T-cell (primary cell): Measurements from ENCODE around the gene CCDC112. TPM values are rescaled to one million over a fixed set of nuclear protein-coding genes. Genes with fewer than 3 reads are reported as not detected.

Experiments
- ATAC-seq, 4 experiments: fragments of 200-7000 bp in 3 of 4; fragments of 150-1000 bp in 1 of 4; cut with Tn5 transposase; replicated peaks in 1 of 4; 1 replicate in 3 of 4; 2 replicates in 1 of 4; pipeline ENCODE4 v1.10.0; 2021; ENCODE audit warnings: moderate library complexity in 3 of 4, mild to moderate bottlenecking in 2 of 4, moderate number of reproducible peaks in 1 of 4
- CTCF ChIA-PET, 2 donors: fragments of 300-600 bp; sonication (Branson Sonifier 250); formaldehyde crosslinking; loops; one replicate each; lab custom pipeline; 2022; ENCODE audit warnings: antibody characterized with exemption in 2 of 2; lab: Charles Lee
- POLR2A ChIA-PET, 2 donors: fragments of 300-600 bp; sonication (Branson Sonifier 250); formaldehyde crosslinking; loops; one replicate each; lab custom pipeline; 2022; ENCODE audit warnings: antibody characterized with exemption in 2 of 2; lab: Charles Lee
- DNase-seq, 35 experiments: peaks; one replicate each; pipeline versions ENCODE4 v3.0.0 to v3.0.0-alpha.2; 2013 to 2023
- H3K27ac ChIP-seq: one replicate; pipeline ENCODE4 v1.5.1; 2013; ENCODE audit warnings: low read length
- H3K27me3 ChIP-seq, 2 experiments: replicated peaks in 1 of 2; 1 replicate in 1 of 2; 2 replicates in 1 of 2; pipeline versions ENCODE4 v1.6.1 to v1.7.0; 2013; ENCODE audit warnings: low read length in 1 of 2, mixed read lengths in 1 of 2; ENCODE audit not compliant: control insufficient read depth in 2 of 2, insufficient read depth in 2 of 2; ENCODE audit errors: extremely low read depth in 1 of 2
- H3K36me3 ChIP-seq, 2 donors: 1 replicate in 1 of 2; 2 replicates in 1 of 2; pipeline versions ENCODE4 v1.6.1 to v1.7.0; 2013; ENCODE audit warnings: low read length in 1 of 2; ENCODE audit not compliant: control insufficient read depth in 2 of 2, insufficient read depth in 1 of 2; ENCODE audit errors: extremely low read depth in 1 of 2
- H3K4me1 ChIP-seq, 2 experiments: 1 replicate in 1 of 2; 2 replicates in 1 of 2; pipeline versions ENCODE4 v1.6.1 to v1.7.0; 2013; ENCODE audit warnings: low read length in 2 of 2, mixed read lengths in 1 of 2; ENCODE audit not compliant: insufficient read depth in 2 of 2, control insufficient read depth in 1 of 2; ENCODE audit errors: extremely low read depth in 1 of 2
- H3K4me3 ChIP-seq, 2 donors: 1 replicate in 1 of 2; 2 replicates in 1 of 2; pipeline versions ENCODE4 v1.5.1 to v1.7.0; 2013; ENCODE audit warnings: mild to moderate bottlenecking in 2 of 2, low read length in 1 of 2, moderate library complexity in 1 of 2; ENCODE audit not compliant: control insufficient read depth in 1 of 2; ENCODE audit errors: extremely low read depth in 1 of 2
- H3K9me3 ChIP-seq: 2 replicates; pipeline ENCODE4 v1.7.0; 2013
- H3K27ac Mint-ChIP-seq, 2 donors: one replicate each; pipeline ENCODE4 v1.8.0; 2020 to 2021; ENCODE audit warnings: mild to moderate bottlenecking in 2 of 2, mixed read lengths in 2 of 2
- H3K27me3 Mint-ChIP-seq, 2 donors: one replicate each; pipeline ENCODE4 v1.8.0; 2021 to 2022; ENCODE audit warnings: mixed read lengths in 2 of 2
- H3K36me3 Mint-ChIP-seq: one replicate; pipeline ENCODE4 v1.8.0; 2021; ENCODE audit warnings: mixed read lengths
- H3K4me1 Mint-ChIP-seq, 3 donors: one replicate each; pipeline ENCODE4 v1.8.0; 2020 to 2022; ENCODE audit warnings: mixed read lengths in 3 of 3, mild to moderate bottlenecking in 1 of 3
- H3K4me3 Mint-ChIP-seq, 3 donors: one replicate each; pipeline ENCODE4 v1.8.0; 2020 to 2022; ENCODE audit warnings: mild to moderate bottlenecking in 3 of 3, mixed read lengths in 3 of 3, moderate library complexity in 3 of 3
- H3K9me3 Mint-ChIP-seq, 3 donors: one replicate each; pipeline ENCODE4 v1.8.0; 2020 to 2022; ENCODE audit warnings: mixed read lengths in 3 of 3
- WGBS: methylation state at CpG from one replicate; pipeline ENCODE4 v1.1.5; 2013; ENCODE audit warnings: missing lambda C conversion rate; ENCODE audit not compliant: insufficient coverage; 5-methylcytosine and 5-hydroxymethylcytosine counted together
- total RNA-seq, 35 experiments: library from RNA in 6 of 35; stranded (reverse) in 6 of 35; fragments of 120-200 nt in 1 of 35; gene quantifications; one replicate each; pipeline versions ENCODE4 v1.2.1 to v1.2.4 and lab custom pipeline; 2013 to 2026

The CCDC112 gene
- total RNA-seq, 5 donors from 2014 or later (not counting 1 experiment from before 2014, with no cell fraction given): 3.0 to 7.4 (median 4.8) TPM

DNA sequence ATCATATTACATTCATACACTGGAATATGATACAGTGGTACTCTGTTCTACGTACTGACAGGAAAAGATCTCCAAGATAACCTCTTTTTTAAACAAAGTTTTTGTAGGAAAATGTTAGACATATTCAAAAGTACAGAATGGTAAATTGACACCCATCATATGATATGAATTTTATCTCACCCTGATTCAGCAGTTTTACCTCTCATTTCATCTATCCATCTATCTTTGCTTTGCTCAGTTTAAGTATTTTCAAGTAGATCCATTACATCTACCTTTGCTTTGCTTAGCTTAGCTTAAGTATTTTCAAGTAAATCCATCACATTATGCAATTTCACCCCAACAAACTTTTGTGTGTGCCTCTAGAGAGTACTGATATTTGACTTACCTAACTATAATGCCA is 14.3 kb downstream of the CCDC112 start:
- H3K27me3 Mint-ChIP-seq: no peaks in the 10 kb centered on the region
- Histone ChIP-seq H3K36me3 (no peaks in the 10 kb centered on the region), H3K27ac (no peak overlapping the region), H3K4me1 (no peaks in the 10 kb centered on the region), H3K4me3 (no peak overlapping the region), H3K9me3 (no peaks in the 10 kb centered on the region), H3K27me3 (no peaks in the 10 kb centered on the region)
- no peak overlapping the region for H3K27ac Mint-ChIP-seq
- POLR2A ChIA-PET: no interaction called here
- no peak for ATAC-seq
- H3K4me1 Mint-ChIP-seq: peaks cover 0 to 4% (median 0%) of the 10 kb centered on the region in 3 donors
- CTCF ChIA-PET: no interaction called here
- DNase-seq: no peak
- WGBS: no CpG with 5 or more reads among the region's 1 CpG
- H3K36me3 Mint-ChIP-seq: peaks cover 16% of the 10 kb centered on the region
- H3K4me3 Mint-ChIP-seq: no peak overlapping the region
- no peaks in the 10 kb centered on the region for H3K9me3 Mint-ChIP-seq

DNA sequence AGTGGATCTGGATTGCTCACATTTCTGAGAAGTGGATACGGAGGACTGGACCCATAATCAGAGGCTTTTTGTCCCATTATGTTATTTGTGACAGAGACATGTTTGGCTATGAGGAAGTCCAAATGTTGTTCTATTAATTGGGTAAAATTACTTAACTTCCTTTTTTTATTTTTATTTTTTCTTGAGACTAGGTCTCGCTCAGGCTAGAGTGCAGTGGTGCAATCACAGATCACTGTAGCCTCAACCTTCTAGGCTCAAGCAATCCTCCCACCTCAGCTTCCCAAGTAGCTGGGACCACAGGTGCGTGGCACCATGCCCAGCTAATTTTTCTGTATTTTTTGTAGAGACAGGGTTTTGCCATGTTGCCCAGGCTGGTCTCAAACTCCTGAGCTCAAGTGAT is 21.9 kb downstream of the CCDC112 start:
- no peak overlapping the region for H3K4me3 ChIP-seq
- DNase-seq: no peak
- no peak overlapping the region for H3K27ac ChIP-seq
- ChIA-PET CTCF (interaction anchor here in 1 of 2 donors (1.3 kb wide), 1 partner anchor 9 kb away, joined by 3 read pairs; no protein-coding TSS in a partner anchor), POLR2A (interaction anchor here in 1 of 2 donors (0.6 kb wide), 1 partner anchor 16 kb away, joined by 3 read pairs; no protein-coding TSS in a partner anchor)
- H3K27me3 ChIP-seq: no peaks in the 10 kb centered on the region
- Mint-ChIP-seq H3K27me3 (no peaks in the 10 kb centered on the region), H3K9me3 (no peaks in the 10 kb centered on the region), H3K4me1 (no peaks in the 10 kb centered on the region), H3K27ac (no peak overlapping the region), H3K4me3 (no peak overlapping the region), H3K36me3 (peaks cover 37% of the 10 kb centered on the region)
- no peaks in the 10 kb centered on the region for H3K4me1 ChIP-seq
- ATAC-seq: no peak
- peaks cover 0 to 5% of the 10 kb centered on the region in 2 donors for H3K36me3 ChIP-seq
- WGBS: no CpG with 5 or more reads among the region's 3 CpGs
- no peaks in the 10 kb centered on the region for H3K9me3 ChIP-seq

DNA sequence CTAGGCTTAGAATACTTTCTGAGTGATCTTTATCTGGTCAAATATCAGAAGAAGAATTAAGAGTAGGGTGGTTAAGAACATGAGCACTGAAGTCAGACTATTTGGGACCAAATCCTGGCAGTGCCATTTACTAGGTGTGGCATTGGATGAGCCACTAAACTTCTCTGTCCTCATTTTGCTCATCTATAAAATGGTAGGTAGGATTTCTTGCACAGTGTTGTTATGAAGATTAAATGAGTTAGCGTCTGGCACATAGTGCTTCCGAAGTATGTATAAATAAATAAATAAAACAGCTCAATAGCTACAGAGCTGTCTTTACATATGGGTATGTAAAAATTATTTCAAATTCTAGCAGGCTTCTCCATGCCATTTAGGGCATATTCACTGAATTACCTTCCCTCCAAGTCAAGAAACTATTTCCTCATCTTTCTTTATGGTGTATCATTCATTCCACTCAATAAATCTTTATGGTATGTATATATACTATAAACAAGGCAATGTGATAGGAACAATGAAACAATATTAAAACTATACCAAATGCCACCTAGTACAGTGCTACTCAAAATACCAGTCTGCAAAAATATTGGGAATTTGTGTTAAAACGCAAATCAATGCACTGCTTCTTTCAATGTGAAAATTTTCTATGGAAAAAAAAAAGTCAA is 24.0 kb downstream of the CCDC112 start:
- ATAC-seq: no peak
- H3K27ac Mint-ChIP-seq: no peak overlapping the region
- H3K4me1 ChIP-seq: no peaks in the 10 kb centered on the region
- peaks cover 4 to 5% of the 10 kb centered on the region in 2 donors for H3K36me3 ChIP-seq
- no peaks in the 10 kb centered on the region for H3K4me1 Mint-ChIP-seq
- CTCF ChIA-PET: no interaction called here
- H3K27me3 Mint-ChIP-seq: no peaks in the 10 kb centered on the region
- H3K9me3 ChIP-seq: no peaks in the 10 kb centered on the region
- no CpG with 5 or more reads among the region's 3 CpGs for WGBS
- POLR2A ChIA-PET: no interaction called here
- peaks cover 37% of the 10 kb centered on the region for H3K36me3 Mint-ChIP-seq
- no peak overlapping the region for H3K27ac ChIP-seq
- DNase-seq: no peak
- no peak overlapping the region for H3K4me3 Mint-ChIP-seq
- no peak overlapping the region for H3K4me3 ChIP-seq
- no peaks in the 10 kb centered on the region for H3K27me3 ChIP-seq
- no peaks in the 10 kb centered on the region for H3K9me3 Mint-ChIP-seq

DNA sequence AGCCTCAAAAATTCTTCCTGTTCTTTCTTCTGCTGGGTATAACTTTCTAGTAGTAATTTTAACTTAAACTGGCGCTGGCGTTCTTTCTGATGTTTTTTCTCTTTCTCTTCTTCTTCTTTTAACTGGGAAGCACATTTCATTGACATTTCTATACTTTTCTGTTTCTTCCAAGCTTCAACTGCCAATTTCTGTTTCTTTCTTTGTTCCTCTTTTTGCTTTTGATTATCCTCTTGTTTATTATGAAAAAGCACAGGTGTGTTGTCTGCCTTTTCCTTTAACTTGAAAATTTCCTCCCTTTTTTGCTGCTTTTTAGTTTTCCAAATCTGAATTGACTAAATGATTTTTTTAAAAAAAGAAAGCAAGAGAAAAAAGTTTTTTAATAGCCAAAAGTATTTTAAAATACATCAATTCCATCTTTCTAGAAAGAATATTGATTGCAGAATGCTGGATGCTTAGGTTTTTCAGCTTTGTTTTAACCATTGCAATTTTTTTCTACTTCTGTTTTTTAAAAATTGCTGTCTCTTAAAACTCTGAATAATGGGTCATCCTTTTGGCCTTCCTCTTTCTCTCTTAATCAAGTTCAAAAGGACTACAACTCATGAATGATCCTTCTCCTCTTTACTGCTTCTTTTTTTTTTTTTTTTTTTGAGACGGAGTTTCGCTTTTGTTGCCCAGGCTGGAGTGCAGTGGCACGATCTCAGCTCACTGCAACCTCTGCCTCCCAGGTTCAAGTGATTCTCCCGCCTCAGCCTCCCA is 25.0 kb downstream of the CCDC112 start:
- H3K9me3 ChIP-seq: no peaks in the 10 kb centered on the region
- H3K9me3 Mint-ChIP-seq: no peaks in the 10 kb centered on the region
- WGBS: no CpG with 5 or more reads among the region's 6 CpGs
- no peak for ATAC-seq
- no peak overlapping the region for H3K4me3 Mint-ChIP-seq
- no peak overlapping the region for H3K27ac Mint-ChIP-seq
- CTCF ChIA-PET: interaction anchor here in 1 of 2 donors (0.7 kb wide), 2 partner anchors 21 to 1790 kb away, joined by 3 read pairs; no protein-coding TSS in a partner anchor
- no peak overlapping the region for H3K27ac ChIP-seq
- peaks cover 4 to 5% of the 10 kb centered on the region in 2 donors for H3K36me3 ChIP-seq
- no peaks in the 10 kb centered on the region for H3K27me3 Mint-ChIP-seq
- no peak for DNase-seq
- POLR2A ChIA-PET: interaction anchor here in 1 of 2 donors (0.7 kb wide), 1 partner anchor 74 kb away, joined by 4 read pairs; no protein-coding TSS in a partner anchor
- no peak overlapping the region for H3K4me3 ChIP-seq
- H3K4me1 ChIP-seq: no peaks in the 10 kb centered on the region
- no peaks in the 10 kb centered on the region for H3K4me1 Mint-ChIP-seq
- H3K36me3 Mint-ChIP-seq: peaks cover 35% of the 10 kb centered on the region
- no peaks in the 10 kb centered on the region for H3K27me3 ChIP-seq

DNA sequence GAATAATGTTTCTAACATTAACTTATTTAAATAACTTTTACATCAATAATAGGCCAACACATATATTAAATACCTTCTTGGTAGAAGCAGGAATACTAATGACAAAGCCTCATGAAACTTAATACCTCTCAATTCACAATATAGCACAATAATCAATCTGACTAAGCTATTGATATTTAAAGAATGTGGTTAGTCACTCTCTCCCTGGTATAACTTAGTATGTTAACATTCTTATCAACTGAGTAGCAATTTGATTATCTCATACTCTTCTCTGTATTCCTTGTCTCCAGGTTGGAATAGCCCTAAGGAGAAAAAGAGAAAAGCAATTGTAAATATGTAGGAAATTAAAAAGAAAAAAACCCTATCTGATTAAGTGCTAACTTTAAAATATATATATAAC is 28.8 kb downstream of the CCDC112 start:
- Mint-ChIP-seq H3K4me3 (no peak overlapping the region), H3K4me1 (peaks cover 9 to 13% (median 9%) of the 10 kb centered on the region in 3 donors), H3K27me3 (no peaks in the 10 kb centered on the region), H3K36me3 (peaks cover 8% of the 10 kb centered on the region), H3K27ac (no peak overlapping the region), H3K9me3 (no peaks in the 10 kb centered on the region)
- Histone ChIP-seq H3K4me3 (no peak overlapping the region), H3K27ac (no peak overlapping the region), H3K36me3 (peaks cover 0 to 4% of the 10 kb centered on the region in 2 donors), H3K27me3 (peaks cover 0 to 4% of the 10 kb centered on the region in 2 experiments), H3K4me1 (peaks cover 3 to 4% of the 10 kb centered on the region in 2 experiments), H3K9me3 (no peaks in the 10 kb centered on the region)
- POLR2A ChIA-PET: no interaction called here
- CTCF ChIA-PET: interaction anchor here in 1 of 2 donors (0.7 to 1.3 kb wide), 2 partner anchors 16 to 45 kb away, joined by 3 to 4 read pairs; no protein-coding TSS in a partner anchor
- no peak for DNase-seq
- ATAC-seq: no peak

DNA sequence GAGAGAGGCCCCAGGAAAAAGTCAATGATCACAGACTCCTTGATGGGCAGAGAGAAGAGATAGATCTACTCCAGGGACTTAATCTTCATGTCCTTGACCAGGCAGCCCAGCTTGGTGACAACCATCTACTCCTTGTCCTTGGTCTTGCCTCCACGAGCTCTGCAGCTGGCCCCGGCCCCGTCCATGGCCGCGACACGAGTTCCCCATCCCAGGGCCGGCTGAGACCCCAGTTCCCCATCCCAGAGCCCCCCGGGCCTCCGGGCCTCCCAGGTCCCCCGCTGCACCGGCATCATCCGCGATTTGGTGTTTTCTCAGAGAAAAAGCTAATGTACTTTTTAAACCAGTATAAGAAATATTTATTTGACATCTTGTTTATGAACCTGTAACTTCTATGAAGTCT is 31.2 kb downstream of the CCDC112 start:
- POLR2A ChIA-PET: interaction anchor here in 1 of 2 donors (0.8 kb wide), 1 partner anchor 10 kb away, joined by 4 read pairs; no protein-coding TSS in a partner anchor
- Histone ChIP-seq H3K4me3 (no peak overlapping the region), H3K9me3 (no peaks in the 10 kb centered on the region), H3K27ac (no peak overlapping the region), H3K4me1 (peaks cover 13 to 14% of the 10 kb centered on the region in 2 experiments), H3K36me3 (peaks cover 0 to 4% of the 10 kb centered on the region in 2 donors), H3K27me3 (peaks cover 0 to 4% of the 10 kb centered on the region in 2 experiments)
- ATAC-seq (no peak), DNase-seq (no peak)
- CTCF ChIA-PET: interaction anchor here in 1 of 2 donors (1.0 kb wide), 1 partner anchor 10 kb away, joined by 3 read pairs; no protein-coding TSS in a partner anchor
- Mint-ChIP-seq H3K36me3 (peaks cover 2% of the 10 kb centered on the region), H3K4me3 (no peak overlapping the region), H3K27me3 (no peaks in the 10 kb centered on the region), H3K9me3 (no peaks in the 10 kb centered on the region), H3K27ac (no peak overlapping the region), H3K4me1 (peaks cover 28 to 37% (median 28%) of the 10 kb centered on the region in 3 donors)
- WGBS: 90% methylated on average over 2 of the region's 13 CpGs
